ENCODE results near the gene ZNF785.
"Not testable (repeated sequence)": the region's sequence is repeated elsewhere in the genome, so short reads cannot be mapped to it uniquely, and the experiment has no call there.

ZNF785 gene

DNA sequence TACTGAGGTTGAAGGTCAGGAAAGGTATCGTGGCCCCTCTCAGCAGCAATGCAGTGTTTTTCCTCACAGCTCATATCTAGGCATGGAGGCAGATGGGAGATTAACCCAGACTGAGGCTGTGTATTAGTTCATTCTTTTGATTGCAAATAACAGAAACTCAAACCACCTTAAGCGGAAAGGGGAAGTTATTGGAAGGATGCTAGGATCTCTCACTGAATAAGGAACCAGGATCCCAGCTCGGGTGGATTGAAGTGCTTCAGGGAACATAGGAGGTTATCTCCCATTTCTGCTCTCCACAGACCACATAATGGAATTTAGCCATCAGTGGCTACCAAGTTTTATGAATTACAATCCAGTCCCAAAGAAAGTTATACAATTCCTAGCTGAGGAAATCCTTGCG lies 16.5 kb upstream of the ZNF785 start:
- DNase-seq: no peak

DNA sequence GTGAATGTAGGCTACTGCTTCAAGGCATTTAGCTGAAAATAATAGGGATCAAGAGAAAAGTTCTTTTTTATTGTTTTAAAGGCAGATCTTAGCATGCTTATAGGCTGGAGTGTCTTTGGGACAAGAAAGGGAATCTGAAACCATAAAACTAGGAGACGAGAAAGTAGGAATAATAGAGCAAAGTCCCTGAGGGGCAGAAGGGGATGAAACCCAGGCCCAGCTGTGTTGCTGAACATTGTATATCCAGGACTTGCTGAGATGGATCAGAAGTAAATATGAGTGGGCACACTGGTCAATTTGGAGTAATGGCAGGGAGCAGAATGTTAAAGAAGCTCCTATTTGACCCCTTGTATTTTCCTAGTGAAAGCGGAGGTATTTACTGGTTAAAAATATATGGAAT lies 15.4 kb upstream of the ZNF785 start:
- DNase-seq: no peak

DNA sequence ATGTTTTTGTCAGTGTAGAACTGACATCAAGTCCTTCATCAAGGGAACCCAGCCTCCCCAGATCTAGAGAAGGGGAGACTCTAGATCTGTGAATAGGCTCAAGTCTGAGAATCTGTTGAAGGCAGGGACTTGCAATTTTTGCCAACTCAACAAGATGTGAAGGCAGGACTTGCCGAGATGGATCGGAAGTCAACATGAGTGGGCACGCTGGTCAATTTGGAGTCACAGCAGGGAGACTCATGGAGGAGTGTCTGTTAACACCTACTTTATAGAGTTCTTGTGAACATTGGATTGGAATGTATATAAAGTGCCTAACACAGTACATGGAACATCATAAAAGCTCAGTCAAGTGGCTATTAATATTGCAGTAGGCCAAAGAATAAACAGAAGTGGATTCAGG lies 14.7 kb upstream of the ZNF785 start:
- no peak for DNase-seq

DNA sequence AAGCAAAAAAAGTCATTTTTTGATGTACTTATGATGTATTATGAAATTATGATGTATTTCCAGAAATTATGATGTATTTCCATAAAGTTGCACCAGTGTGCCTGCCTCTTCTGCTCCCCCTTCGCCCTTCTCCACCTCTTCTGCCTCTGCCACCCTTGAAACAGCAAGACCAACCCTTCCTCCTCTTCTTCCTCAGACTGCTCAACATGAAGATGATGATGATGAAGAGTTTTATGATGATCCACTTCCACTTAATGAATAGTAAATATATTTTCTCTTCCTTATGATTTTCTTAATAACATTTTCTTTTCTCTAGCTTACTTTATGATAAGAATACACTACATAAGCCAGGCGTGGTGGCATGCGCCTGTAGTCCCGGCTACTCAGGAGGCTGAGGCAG lies 7.4 kb upstream of the ZNF785 start:
- DNase-seq: no peak

DNA sequence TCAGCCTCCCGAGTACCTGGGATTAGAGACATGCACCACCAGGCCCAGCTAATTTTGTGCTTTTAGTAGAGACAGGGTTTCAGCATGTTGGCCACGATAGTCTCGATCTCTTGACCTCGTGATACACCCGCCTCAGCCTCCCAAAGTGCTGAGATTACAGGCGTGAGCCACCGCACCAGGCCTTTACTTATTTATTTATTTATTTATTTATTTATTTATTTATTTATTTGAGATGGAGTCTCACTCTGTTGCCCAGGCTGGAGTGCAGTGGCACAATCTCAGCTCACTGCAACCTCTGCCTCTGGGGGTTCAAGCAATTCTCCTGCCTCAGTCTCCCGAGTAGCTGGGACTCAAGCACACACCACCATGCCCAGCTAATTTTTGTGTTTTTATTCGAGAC lies 5.4 kb upstream of the ZNF785 start:
- not testable (repeated sequence) for DNase-seq

DNA sequence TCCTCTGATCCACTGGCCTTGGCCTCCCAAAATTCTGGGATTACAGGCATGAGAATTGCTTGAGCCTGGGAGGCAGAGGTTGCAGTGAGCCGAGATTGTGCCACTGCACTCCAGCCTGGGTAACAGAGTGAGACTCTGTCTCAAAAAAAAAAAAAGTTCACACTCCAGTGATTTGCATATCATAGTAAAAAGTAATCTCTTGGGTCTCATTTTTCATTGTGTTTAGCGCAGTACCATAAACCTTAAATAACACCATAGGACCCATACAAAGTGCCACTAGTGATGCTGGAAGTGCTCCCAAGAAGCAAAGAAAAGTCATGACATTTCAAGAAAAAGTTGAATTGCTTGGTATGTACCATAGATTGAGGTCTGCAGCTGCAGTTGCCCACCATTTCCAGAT lies 4.1 kb upstream of the ZNF785 start:
- not testable (repeated sequence) for DNase-seq

DNA sequence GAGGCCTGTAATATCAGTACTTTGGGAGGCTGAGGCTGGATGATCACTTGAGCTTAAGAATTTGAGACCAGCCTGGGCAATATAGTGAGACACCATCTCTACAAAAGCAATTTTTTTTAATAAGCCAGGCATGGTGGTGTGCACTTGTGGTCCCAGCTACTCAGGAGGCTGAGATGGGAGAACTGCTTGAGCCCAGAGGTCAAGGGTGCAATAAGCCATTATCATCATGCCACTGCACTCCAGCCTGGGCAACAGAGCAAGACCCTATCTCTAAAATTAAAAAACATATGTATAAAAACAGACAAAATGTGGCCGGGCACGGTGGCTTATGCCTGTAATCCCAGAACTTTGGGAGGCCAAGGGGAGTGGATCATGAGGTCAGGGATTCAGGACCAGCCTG lies 3.2 kb upstream of the ZNF785 start:
- no peak for DNase-seq

DNA sequence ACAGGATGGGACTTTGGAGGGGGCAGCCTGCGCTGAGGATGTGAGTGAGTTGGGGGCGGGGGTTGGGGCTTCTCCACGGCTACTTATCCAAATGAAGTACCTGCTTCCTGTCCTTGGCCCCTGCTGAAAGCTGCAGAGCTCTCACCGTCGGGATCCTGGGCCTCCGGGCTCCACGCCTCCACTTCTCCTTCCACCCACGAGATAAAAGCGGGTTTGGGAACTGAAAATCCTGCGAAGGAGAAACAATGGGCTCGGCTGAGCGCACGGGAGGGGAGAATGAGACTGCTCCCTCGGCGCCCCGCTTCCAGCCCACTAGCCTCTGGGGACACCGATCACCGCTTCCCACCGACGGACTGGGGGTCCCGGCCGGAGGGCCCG lies 486 bp downstream of the ZNF785 start:
- DNase-seq: peak; percentile 30

DNA sequence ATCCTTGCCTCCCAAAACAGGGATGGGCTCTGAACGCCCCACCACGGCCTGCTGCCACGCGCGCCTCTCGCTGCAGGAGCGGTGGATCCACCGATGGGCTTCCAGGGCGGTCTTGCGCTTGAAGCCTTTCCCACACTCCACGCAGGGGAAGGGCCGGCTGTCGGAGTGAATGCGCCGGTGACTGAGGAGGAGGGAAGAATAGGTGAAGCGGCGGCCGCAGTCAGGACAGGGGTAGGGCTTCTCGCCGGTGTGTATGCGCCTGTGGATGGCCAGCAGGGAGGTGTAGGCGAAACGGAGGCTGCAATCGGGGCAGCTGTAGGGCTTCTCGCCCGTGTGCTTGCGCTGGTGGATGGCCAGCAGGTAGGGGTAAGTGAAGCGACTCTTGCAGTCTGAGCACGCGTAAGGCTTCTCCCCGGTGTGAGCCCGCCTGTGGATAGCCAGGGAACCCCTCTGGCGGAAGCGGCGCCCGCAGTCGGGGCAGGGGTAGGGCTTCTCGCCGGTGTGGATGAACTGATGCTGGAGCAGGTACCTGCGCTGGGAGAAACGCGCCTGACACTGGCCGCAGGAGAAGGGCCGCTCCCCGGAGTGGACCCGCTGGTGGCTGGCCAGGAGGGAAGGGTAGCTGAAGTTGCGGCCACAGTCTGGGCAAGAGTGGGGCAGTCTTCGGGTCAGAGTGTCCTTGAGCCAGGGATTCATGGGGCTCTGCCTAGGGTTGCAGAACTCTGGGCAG lies 2.7 kb downstream of the ZNF785 start:
- DNase-seq: no peak

DNA sequence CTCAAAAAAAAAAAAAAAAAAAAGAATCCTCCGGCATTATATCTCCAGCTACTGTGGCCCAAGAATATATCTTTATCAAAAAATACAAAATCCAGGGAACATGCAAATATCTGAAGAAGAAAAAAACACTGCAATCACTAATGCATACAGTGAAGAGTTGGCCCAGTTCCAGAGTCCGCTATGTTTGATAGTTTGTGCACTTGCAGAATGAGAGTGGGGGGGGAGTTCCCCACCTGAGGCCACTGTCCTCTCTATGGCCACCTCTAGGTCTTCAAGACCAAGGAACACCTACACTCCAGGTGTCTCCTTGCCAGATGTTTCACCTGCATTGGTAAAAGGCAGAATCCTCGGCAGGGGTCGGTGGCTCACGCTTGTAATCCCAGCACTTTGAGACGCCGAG lies 4.0 kb downstream of the ZNF785 start:
- DNase-seq: no peak

DNA sequence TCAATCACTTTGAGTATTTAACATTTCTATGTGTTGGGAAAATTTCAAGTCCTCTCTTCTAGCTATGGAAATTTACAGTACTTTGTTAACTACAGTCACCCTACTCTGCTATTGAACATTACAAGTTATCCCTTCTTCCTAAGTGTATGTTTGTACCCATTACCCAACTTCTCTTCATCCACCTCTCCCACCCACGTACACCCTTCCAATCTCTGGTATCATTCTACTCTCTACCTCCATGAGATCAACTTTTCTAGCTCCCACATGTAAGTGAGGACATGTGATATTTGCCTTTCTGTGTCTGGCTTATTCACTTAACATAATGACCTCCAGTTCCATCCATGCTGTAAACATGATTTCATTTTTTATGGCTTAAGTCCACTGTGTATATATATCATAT lies 10.8 kb downstream of the ZNF785 start:
- DNase-seq: no peak

DNA sequence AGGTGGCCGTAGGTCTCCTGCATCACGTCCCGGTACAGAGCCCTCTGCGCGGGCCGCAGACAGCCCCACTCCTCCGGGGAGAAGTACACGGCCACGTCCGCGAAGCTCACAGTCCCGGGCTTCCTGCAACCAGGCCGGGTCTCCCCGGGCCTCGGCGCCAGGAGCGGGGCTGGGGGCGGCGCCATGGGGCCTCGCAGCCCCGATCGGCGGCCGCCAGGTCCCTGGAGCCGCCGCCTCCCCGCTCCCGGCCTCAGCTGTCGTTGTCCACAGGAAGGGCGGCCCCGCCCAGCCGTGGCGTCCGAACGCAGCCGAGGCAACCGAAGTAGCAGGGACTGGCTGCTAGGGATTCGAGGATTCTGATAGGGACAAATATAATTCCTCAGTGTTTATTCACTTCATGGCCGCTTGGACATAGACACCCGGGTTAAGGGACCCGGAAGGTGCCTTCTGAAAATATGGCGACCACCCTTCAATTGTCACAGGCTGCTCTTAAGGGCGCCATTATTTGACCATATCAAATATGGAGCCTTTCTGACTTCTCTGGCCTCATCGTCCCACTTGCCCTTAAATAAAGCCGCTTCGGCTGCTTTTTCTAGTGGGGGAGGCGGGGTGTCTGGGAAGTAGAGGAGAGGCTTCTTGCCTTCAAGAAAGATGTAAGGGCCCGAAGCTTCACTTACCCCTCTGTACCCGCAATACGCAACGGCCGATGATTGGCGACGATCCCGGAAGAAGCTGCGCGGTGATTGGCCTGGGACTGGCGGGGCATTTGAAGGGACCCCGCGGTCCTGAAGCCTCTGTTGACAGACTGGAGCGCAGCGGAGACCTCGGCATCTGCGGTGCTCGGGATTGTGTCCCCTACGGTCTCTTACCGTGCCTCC lies 13.8 kb downstream of the ZNF785 start, which contains the start of gene ZNF688:
Gene ZNF688, minus strand, starts transcription at position 270 of the 878 bp plus-strand sequence. Its CDS starts 85 bp downstream, at position 185.
- peak; percentile 98 for DNase-seq

DNA sequence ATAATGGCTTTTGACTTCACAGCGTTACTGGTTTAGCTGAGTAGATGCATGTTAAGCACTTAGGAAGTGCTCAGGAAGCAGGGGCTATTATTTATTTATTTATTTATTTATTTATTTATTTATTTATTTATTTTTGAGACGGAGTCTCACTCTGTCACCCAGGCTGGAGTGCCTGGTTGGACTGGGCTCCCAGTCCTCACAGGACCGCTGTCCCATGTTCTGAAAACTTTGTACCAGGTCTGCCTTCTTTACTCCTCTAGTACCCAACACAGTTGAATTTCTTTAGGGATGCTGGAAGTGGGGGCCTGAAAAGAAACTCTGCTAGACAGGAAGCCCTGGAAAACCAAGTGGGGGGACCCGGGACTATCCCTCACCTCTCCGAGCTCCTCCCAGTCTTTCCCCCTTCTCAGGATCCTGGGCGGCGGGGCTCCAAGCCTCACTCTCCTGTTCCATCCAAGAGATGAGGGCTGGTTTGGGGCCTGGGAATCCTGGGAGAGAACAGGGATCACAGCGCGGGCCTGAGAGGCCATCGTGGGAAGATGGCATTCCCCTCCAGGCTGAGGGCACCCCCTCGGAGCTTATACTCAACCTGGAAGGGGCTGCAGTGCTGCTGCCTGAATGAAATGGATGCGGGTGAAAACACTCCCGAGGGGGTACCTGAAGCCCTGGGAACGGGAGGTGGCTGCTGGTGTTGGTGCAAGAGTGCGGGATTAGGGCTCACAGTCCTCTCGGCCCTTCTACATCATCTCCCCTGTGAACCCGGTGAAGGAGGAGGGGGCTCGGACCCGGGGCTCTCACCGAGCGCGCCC lies 14.7 kb downstream of the ZNF785 start:
- DNase-seq: no peak

DNA sequence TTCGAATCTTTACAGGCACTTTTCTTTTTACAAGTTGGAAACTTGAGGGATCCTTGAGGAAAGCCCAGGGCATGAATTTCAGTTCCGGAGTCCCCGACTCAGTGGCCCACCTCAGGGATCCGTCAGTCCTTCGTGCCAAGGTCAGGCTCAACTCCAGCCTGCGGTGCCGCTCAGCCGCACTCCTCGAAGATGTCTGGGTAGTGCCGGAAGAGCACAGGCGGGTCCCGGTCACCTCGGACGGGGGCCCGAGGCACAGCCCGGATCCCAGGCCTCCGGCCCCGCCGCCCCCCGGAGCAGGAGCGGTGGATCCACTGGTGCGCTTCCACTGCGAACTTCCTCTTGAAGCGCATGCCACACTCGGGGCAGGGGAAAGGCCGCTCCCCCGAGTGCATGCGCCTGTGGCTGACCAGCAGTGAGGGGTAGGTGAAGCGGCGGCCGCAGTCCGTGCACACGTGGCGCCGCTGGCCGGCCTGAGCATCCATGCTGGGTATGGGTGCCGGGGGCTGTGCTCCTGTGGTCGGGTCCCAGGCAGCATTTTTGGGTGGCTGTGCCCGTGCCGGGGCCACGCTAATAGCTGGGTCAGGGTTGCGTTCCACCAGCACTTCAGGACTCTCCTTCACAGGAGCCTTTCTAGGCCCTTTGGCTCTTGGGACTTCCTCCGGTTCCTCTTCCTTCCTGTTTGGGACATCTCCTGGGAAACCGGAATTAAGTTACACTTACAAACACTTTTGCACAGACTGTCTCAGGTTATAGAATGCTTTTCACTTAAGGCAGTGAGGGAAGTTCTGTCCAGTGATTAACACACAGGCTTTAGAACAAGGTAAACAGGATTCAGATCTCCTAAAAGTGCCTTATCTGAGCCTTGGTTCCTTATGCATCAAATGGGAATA lies 15.5 kb downstream of the ZNF785 start:
- DNase-seq: no peak

DNA sequence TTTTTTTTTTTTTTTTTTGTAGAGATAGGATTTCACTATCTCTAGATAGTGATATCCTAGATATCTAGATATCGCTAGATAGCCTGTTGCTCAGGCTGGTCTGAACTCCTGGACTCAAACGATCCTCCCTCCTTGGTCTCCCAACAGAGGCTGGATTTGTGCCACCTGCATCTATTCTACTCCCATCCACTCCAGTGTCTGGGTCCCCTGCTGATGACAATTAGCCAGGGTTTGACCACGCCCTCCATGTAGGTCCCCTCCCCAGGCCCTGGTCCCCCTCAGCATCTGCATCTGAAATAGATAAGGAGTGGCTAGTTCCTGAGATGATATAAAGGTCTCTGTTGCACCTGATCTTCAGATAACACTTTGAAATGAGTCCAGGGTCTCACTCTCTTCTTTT lies 16.2 kb downstream of the ZNF785 start:
- no peak for DNase-seq

DNA sequence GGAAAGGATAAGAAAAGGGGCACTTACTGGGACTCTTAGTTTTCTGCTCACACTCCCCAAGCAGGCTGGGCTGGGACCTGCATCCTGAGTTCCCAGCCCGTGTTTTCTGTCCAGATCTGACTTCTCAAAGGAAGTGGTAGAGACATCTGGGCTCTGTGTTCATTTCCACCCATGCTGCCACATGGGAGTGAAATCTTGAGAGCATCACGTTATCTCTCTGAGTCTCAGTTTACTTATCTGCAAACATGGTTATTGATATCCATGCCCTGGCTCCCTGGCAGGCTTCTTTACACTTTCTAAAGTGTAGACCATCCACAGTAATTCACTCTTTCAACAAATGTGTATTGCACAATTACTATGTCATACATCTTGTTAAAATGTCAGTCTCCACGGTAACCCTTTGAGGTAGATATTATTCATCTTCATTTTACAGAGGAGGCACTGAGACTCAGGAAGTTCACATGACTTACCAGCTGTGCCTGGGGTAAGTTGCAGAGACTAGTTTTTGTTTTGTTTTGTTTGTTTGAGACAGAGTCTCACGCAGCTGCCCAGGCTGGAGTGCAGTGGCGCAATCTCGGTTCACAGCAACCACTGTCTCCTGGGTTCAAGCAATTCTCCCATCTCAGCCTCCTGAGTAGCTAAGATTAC lies 17.4 kb downstream of the ZNF785 start:
- DNase-seq: peak; percentile 88

DNA sequence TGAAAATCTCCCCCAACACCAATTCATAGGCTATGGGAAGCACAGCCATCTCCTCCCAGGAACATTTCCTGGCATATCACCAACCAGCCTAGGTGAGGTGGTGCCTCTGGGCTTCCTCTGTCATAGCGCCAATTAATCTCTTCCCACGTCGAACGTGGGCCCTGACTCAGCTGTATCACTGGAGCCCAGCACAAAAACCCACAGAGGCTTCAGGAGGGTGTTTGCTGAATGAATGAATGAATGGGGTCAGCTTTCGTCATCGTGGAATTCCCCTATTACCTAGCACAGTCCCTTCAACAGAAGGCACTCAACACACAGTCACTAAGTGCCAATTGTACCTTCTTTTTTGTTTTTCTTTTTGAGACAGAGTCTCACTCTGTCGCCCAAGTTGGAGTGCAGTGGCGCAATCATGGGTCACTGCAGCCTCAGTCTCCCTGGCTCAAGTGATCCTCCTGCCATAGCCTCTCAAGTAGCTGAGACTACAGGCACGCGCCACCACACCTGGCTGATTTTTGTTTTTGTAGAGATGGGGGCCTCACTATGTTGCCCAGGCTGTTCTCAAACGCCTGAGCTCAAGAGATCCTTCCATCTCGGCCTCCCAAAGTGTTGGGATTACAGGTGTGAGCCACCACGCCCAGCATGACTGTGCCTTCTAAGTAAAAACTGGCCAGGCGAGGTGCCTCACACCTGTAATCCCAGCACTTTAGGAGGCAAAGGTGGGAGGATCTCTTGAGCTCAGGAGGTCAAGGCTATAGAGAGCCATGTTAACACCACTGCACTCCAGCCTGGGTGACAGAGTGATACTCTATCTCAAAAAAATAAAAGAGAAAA lies 18.1 kb downstream of the ZNF785 start:
- DNase-seq: peak; percentile 86

DNA sequence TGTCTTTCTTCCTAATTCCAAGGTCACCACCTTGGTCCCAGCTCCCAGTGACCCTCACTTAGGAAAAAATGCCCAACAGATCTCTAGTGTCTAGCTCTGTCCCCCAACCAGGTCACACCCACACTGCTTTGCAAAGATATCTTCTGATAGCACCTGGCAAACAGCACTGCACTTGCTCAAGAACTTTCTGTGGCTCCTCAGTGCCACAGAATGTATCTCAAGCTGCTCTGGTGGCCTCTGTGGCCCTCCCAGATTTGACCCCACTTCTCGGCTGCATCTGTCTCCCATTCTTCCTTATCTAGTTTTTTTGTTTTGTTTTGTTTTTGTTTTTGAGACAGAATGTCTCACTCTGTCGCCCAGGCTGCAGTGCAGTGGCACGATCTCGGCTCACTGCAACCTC lies 19.0 kb downstream of the ZNF785 start:
- DNase-seq: no peak

DNA sequence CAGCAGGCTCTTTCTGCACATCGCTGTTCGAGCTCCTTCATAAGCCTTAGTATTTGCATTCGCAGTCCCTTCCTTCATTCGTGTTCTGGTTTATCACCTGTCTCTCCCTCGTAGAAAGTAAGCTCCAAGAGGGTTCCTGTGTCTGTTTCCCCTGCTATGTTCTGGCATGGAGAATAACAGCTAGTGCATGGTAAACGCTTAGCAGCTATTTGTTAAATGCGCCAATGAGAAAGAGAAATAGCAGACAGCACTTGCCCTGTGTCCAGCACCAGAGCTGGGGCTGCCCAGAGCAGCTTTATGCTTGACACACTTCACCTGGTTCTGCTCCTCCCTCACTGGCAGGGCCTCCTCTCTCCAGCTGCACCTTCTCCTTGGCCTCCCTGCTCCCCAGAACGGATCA lies 19.5 kb downstream of the ZNF785 start:
- DNase-seq: no peak

DNA sequence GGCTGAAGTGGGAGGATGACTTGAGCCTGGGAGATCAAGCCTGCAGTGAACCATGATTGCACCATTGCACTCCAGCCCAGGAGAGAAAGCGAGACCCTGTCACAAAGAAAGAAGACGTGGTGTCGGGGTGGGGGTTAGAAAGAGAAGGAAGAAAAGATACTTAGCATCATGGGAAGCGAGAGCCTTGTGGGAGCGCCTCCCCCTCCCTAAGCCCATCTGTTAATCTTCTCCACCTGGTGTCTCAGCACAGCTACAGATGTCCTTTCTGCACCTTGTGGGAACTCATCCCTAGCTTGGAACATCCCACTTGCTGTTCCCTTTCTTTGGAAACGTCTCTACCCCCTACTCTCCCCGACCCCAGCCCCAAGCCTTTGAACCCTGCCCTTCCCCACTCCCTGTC lies 20.0 kb downstream of the ZNF785 start:
- no peak for DNase-seq

DNA sequence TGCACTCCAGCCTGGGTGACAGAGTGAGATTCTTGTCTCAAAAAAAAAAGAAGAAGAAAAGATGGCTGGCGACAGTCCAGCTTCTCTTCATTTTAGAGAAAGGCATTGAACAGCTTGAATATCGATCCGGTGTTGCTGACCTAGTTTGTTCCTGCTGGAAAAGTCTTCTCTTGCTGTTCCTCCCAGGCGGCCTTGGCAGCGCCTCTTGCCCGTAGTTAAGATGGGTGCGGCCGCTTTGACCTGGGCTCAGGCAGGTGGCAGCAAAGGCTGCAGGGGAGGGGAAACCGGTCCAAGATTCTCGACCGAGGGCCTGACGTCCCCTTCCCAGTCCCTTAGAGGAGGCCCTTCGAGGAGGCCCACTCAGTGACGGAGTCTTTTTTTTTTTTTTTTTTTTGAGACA lies 23.5 kb downstream of the ZNF785 start:
- no peak for DNase-seq

Data from activated CD4-positive, alpha-beta T cell treated with anti-CD3 and anti-CD28 coated beads, Interleukin-10, Interleukin-2, amounts not matched to agents 100 ng/mL and 50 ng/mL, durations not matched to agents 16 hours and 8 hours (primary cell).